ENCODE data around the gene RAB40B. TPM values are rescaled to one million over a fixed set of nuclear protein-coding genes. Genes with fewer than 3 reads are reported as not detected.

The RAB40B gene
- total RNA-seq, 1 donor from 2014 or later = 21.3 TPM

- DNase-seq (no peak), ATAC-seq (no peak)
- intact Hi-C loops (cut with micrococcal nuclease) = no loop called here
These were observed 61.6 kb downstream of the RAB40B start for GRCh38 chr17:82636626-82637598.

GRCh38 chr17:82633343-82633742 lies 65.2 kb downstream of the RAB40B start:
- ATAC-seq (no peak), DNase-seq (no peak)
- intact Hi-C loops (cut with micrococcal nuclease) = no loop called here

GRCh38 chr17:82632451-82632850 lies 66.0 kb downstream of the RAB40B start:
- intact Hi-C loops (cut with micrococcal nuclease) = no loop called here
- ATAC-seq = no peak
- no peak for DNase-seq

- DNase-seq = no peak
- no peak for ATAC-seq
- intact Hi-C loops (cut with micrococcal nuclease) = no loop called here
These were observed 67.0 kb downstream of the RAB40B start for GRCh38 chr17:82631544-82631943.

- intact Hi-C loops (cut with micrococcal nuclease) = no loop called here
- DNase-seq (no peak), ATAC-seq (no peak)
These were observed 68.3 kb downstream of the RAB40B start for GRCh38 chr17:82630212-82630611.

GRCh38 chr17:82629748-82630147 lies 68.8 kb downstream of the RAB40B start:
- DNase-seq (no peak), ATAC-seq (no peak)
- intact Hi-C loops (cut with micrococcal nuclease) = no loop called here

- DNase-seq (no peak), ATAC-seq (peak; percentile 12)
- intact Hi-C loops (cut with micrococcal nuclease) = no loop called here
These were observed 71.1 kb downstream of the RAB40B start for GRCh38 chr17:82627405-82627804.

GRCh38 chr17:82623707-82624106 lies 74.8 kb downstream of the RAB40B start:
- intact Hi-C loops (cut with micrococcal nuclease) = no loop called here
- ATAC-seq (no peak), DNase-seq (no peak)

- DNase-seq (peak; percentile 18), ATAC-seq (no peak)
- intact Hi-C loops (cut with micrococcal nuclease) = no loop called here
These were observed 78.9 kb downstream of the RAB40B start for GRCh38 chr17:82619641-82620040.

GRCh38 chr17:82619211-82619610 lies 79.3 kb downstream of the RAB40B start:
- ATAC-seq (no peak), DNase-seq (no peak)
- intact Hi-C loops (cut with micrococcal nuclease) = no loop called here

- ATAC-seq (no peak), DNase-seq (peak; percentile 17)
- intact Hi-C loops (cut with micrococcal nuclease) = no loop called here
These were observed 82.3 kb downstream of the RAB40B start for GRCh38 chr17:82616021-82616711.

- ATAC-seq = no peak
- peak; percentile 12 for DNase-seq
- intact Hi-C loops (cut with micrococcal nuclease) = no loop called here
These were observed 83.1 kb downstream of the RAB40B start for GRCh38 chr17:82615084-82616020.

- DNase-seq = no peak
- intact Hi-C loops (cut with micrococcal nuclease) = no loop called here
- no peak for ATAC-seq
These were observed 84.3 kb downstream of the RAB40B start for GRCh38 chr17:82614095-82614631.

- peak; percentile 82 for ATAC-seq
- intact Hi-C loops (cut with micrococcal nuclease) = no loop called here
- DNase-seq = peak; percentile 74
These were observed 85.0 kb downstream of the RAB40B start for GRCh38 chr17:82613283-82614094.

- ATAC-seq (peak; percentile 16), DNase-seq (peak; percentile 69)
- intact Hi-C loops (cut with micrococcal nuclease) = no loop called here
These were observed 87.1 kb downstream of the RAB40B start for GRCh38 chr17:82611140-82612058.

- ATAC-seq = no peak
These were observed 88.8 kb downstream of the RAB40B start for GRCh38 chr17:82609655-82610054.

GRCh38 chr17:82608816-82609215 lies 89.7 kb downstream of the RAB40B start:
- ATAC-seq = no peak
- DNase-seq = no peak
- intact Hi-C loops (cut with micrococcal nuclease) = no loop called here

More at GRCh38 chr17:82609655-82610054, 88.8 kb downstream of the RAB40B start:
- DNase-seq = no peak
- intact Hi-C loops (cut with micrococcal nuclease) = no loop called here
